GM23338 (cell line): ENCODE results near the gene EIF1AX. TPM values are rescaled to one million over a fixed set of nuclear protein-coding genes. Genes with fewer than 3 reads are reported as not detected.

ENCODE experiments used
- ATAC-seq: fragments of 200-7000 bp; cut with Tn5 transposase; 3 replicates; pipeline ENCODE4 v1.9.1; 2020
- DNase-seq: peaks from one replicate; pipeline ENCODE4 v3.0.0-alpha.2; 2015; ENCODE audit warnings: low spot score
- H2AFZ ChIP-seq: fragments of 200-600 bp; sonication (generic); 2 replicates; pipeline ENCODE4 v1.8.0; 2016; ENCODE audit warnings: antibody characterized with exemption, mild to moderate bottlenecking, moderate library complexity
- H3F3A ChIP-seq: fragments of 200-600 bp; sonication (generic); replicated peaks from 2 replicates; pipeline ENCODE4 v1.8.0; 2017; ENCODE audit warnings: antibody characterized with exemption, mixed run types, low read depth
- H3K27ac ChIP-seq: fragments of 200-600 bp; sonication (generic); 2 replicates; pipeline ENCODE4 v1.6.1; 2016; ENCODE audit warnings: low read depth
- H3K27me3 ChIP-seq: fragments of 200-600 bp; sonication (generic); 2 replicates; pipeline ENCODE4 v1.8.0; 2016; ENCODE audit warnings: mild to moderate bottlenecking, mixed run types, moderate library complexity; ENCODE audit not compliant: insufficient read depth
- H3K36me3 ChIP-seq: fragments of 200-600 bp; sonication (generic); 2 replicates; pipeline ENCODE4 v1.8.0; 2016; ENCODE audit warnings: mild to moderate bottlenecking; ENCODE audit not compliant: insufficient read depth
- H3K4me1 ChIP-seq: fragments of 200-600 bp; sonication (generic); 2 replicates; pipeline ENCODE4 v1.8.0; 2016; ENCODE audit warnings: mild to moderate bottlenecking, moderate library complexity; ENCODE audit not compliant: insufficient read depth
- H3K4me2 ChIP-seq: fragments of 200-600 bp; sonication (generic); 2 replicates; pipeline ENCODE4 v1.7.1; 2017; ENCODE audit warnings: mixed run types
- H3K4me3 ChIP-seq: fragments of 200-600 bp; sonication (generic); 2 replicates; pipeline ENCODE4 v1.6.1; 2016; ENCODE audit warnings: mixed run types
- H3K79me2 ChIP-seq: fragments of 200-600 bp; sonication (generic); replicated peaks from 2 replicates; pipeline ENCODE4 v1.8.0; 2017; ENCODE audit warnings: mild to moderate bottlenecking; ENCODE audit not compliant: insufficient read depth
- H3K9me2 ChIP-seq: fragments of 200-600 bp; sonication (generic); 2 replicates; pipeline ENCODE4 v1.8.0; 2017; ENCODE audit not compliant: insufficient read depth
- H4K20me1 ChIP-seq: fragments of 200-600 bp; sonication (generic); replicated peaks from 2 replicates; pipeline ENCODE4 v1.8.0; 2017; ENCODE audit warnings: mild to moderate bottlenecking; ENCODE audit not compliant: insufficient read depth
- H3K27ac Mint-ChIP-seq: 2 replicates; pipeline ENCODE4 v1.8.0; 2020; ENCODE audit warnings: inconsistent platforms, mild to moderate bottlenecking, moderate library complexity, mixed read lengths
- H3K27me3 Mint-ChIP-seq: 3 replicates; pipeline ENCODE4 v1.8.0; 2022; ENCODE audit warnings: low read depth, mild to moderate bottlenecking, moderate library complexity, mixed read lengths, inconsistent platforms; ENCODE audit not compliant: insufficient read depth, poor library complexity
- H3K36me3 Mint-ChIP-seq: 3 replicates; pipeline ENCODE4 v1.8.0; 2021; ENCODE audit warnings: low read depth, mild to moderate bottlenecking, inconsistent platforms, moderate library complexity, mixed read lengths
- H3K4me1 Mint-ChIP-seq: 3 replicates; pipeline ENCODE4 v1.8.0; 2020; ENCODE audit warnings: mild to moderate bottlenecking, inconsistent platforms, mixed read lengths
- H3K4me3 Mint-ChIP-seq: 3 replicates; pipeline ENCODE4 v1.8.0; 2021; ENCODE audit warnings: moderate library complexity, mild to moderate bottlenecking, inconsistent platforms, mixed read lengths
- H3K9me3 Mint-ChIP-seq: 3 replicates; pipeline ENCODE4 v1.8.0; 2020; ENCODE audit warnings: moderate library complexity, mild to moderate bottlenecking, inconsistent platforms, mixed read lengths
- CREB1 ChIP-seq: fragments of 250-450 bp; sonication (Bioruptor Pico); IDR thresholded peaks from 2 replicates; pipeline ENCODE4 v1.5.0; 2020; ENCODE audit warnings: low read depth, mild to moderate bottlenecking, moderate library complexity
- CTCF ChIP-seq, 2 experiments: fragments of 200-600 bp in 1 of 2; sonication (generic) in 1 of 2; conservative IDR thresholded peaks; 2 replicates each; pipeline versions ENCODE4 v1.5.1 to v1.6.1; 2016 to 2017; ENCODE audit warnings: antibody characterized with exemption in 2 of 2, low read depth in 2 of 2, mild to moderate bottlenecking in 2 of 2, moderate library complexity in 1 of 2
- JUNB ChIP-seq: IDR thresholded peaks from one replicate; pipeline ENCODE4 v1.6.1; 2016; ENCODE audit warnings: antibody characterized with exemption; ENCODE audit not compliant: unreplicated experiment
- REST ChIP-seq: IDR thresholded peaks from one replicate; pipeline ENCODE4 v1.6.1; 2018; ENCODE audit warnings: antibody characterized with exemption; ENCODE audit not compliant: unreplicated experiment
- STAT1 ChIP-seq: IDR thresholded peaks from one replicate; pipeline ENCODE4 v1.6.1; 2016; ENCODE audit warnings: antibody characterized with exemption; ENCODE audit not compliant: unreplicated experiment
- ZNF114 ChIP-seq: fragments of 250-450 bp; sonication (Bioruptor Pico); IDR thresholded peaks from 2 replicates; pipeline ENCODE4 v1.5.0; 2020; ENCODE audit warnings: mild to moderate bottlenecking, moderate library complexity
- ZNF331 ChIP-seq: fragments of 250-450 bp; sonication (Bioruptor Pico); IDR thresholded peaks from 2 replicates; pipeline ENCODE4 v1.5.0; 2020; ENCODE audit warnings: low read depth, mild to moderate bottlenecking, moderate library complexity
- polyA plus RNA-seq: library from polyadenylated mRNA; unstranded; fragments of >200 nt; fragmentation: Nextera tagmentation; extraction: Ambion mirVana; gene quantifications from 2 replicates; pipeline ENCODE4 v1.2.1, GENCODE V29; 2016
- total RNA-seq: library from RNA; depleted of rRNA; stranded (reverse); fragments of >200 nt; shearing (Covaris generic); gene quantifications from 2 replicates; pipeline ENCODE4 v1.2.3, GENCODE V29; 2014
- TF ChIP-seq, protein P1 (sequence below): IDR thresholded peaks from 2 replicates; pipeline ENCODE4 v1.6.1; 2016; ENCODE audit warnings: antibody characterized with exemption

EIF1AX gene
- total and polyA plus RNA-seq, 2 experiments from 2014 or later = 107 to 321 TPM

- no peak for TF ChIP-seq JUNB
Observed at GRCh38 chrX:20143561-20143960, 1.9 kb upstream of the EIF1AX start (continued).

DNA sequence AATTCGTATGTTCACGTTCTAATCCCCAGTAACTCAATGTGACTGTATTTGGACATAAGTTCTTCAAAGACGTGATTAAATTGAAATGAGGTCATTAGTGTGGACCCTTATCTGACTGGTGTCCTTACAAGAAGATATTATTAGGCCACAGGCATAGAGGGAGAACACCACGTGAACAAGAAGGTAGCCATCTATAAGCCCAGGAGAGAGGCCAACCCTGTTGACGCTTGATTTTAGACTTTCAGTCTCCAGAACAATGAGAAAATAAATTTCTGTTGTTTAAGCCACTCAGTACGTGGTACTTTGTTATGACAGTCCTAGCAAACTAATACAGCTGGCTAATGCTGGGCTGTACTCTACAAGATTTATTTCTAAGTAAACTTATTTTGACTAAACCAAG is 1.5 kb upstream of the EIF1AX start:
- H3K4me3 Mint-ChIP-seq = peak overlapping the region; percentile 50; the same call in 2 of the 3 replicates
- H3F3A ChIP-seq = no peaks in the 10 kb centered on the region
- no peaks in the 10 kb centered on the region for H3K9me2 ChIP-seq
- H3K4me1 ChIP-seq = no peaks in the 10 kb centered on the region; the same call in 1 of the 2 replicates
- no peak overlapping the region for H3K4me2 ChIP-seq
- H3K27ac Mint-ChIP-seq = no peak overlapping the region
- DNase-seq (no peak), ATAC-seq (no peak)
- H4K20me1 ChIP-seq = peaks cover 7% of the 10 kb centered on the region; the same call in 1 of the 2 replicates
- no peak overlapping the region for H3K27ac ChIP-seq
- peaks cover 24% of the 10 kb centered on the region; the same call in 2 of the 3 replicates for H3K36me3 Mint-ChIP-seq
- H3K27me3 ChIP-seq = no peaks in the 10 kb centered on the region
- TF ChIP-seq ZNF331 (no peak), JUNB (no peak), ZNF114 (CRISPR knock-in tag) (no peak), REST (no peak), CTCF (conservative IDR thresholded peaks at IDR 0.05; ENCODE audit: low read depth in 2 of 2) (no peak), CREB1 (no peak), STAT1 (no peak)
- TF ChIP-seq, protein P1, sequence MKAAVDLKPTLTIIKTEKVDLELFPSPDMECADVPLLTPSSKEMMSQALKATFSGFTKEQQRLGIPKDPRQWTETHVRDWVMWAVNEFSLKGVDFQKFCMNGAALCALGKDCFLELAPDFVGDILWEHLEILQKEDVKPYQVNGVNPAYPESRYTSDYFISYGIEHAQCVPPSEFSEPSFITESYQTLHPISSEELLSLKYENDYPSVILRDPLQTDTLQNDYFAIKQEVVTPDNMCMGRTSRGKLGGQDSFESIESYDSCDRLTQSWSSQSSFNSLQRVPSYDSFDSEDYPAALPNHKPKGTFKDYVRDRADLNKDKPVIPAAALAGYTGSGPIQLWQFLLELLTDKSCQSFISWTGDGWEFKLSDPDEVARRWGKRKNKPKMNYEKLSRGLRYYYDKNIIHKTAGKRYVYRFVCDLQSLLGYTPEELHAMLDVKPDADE = no peak
- peaks cover 34% of the 10 kb centered on the region for H3K79me2 ChIP-seq
- no peaks in the 10 kb centered on the region for H3K9me3 Mint-ChIP-seq
- H3K36me3 ChIP-seq = no peaks in the 10 kb centered on the region; the same call in 1 of the 2 replicates
- H3K4me3 ChIP-seq = no peak overlapping the region
- H3K27me3 Mint-ChIP-seq = peaks cover 4% of the 10 kb centered on the region
- H2AFZ ChIP-seq = no peak overlapping the region
- peaks cover 13% of the 10 kb centered on the region; the same call in 2 of the 3 replicates for H3K4me1 Mint-ChIP-seq
